PC-3 (cell line): ENCODE results near the gene TMPRSS3.

Experiments
- CTCF ChIP-seq: fragments of 300-600 bp; sonication (generic); conservative IDR thresholded peaks from 2 replicates; pipeline ENCODE4 v1.5.1; 2017; ENCODE audit warnings: antibody characterized with exemption, low read depth, mild to moderate bottlenecking, low read length
- EZH2 ChIP-seq: fragments of 300-600 bp; sonication (generic); IDR thresholded peaks from one replicate; pipeline ENCODE4 v1.6.1; 2017; ENCODE audit warnings: antibody characterized with exemption, mild to moderate bottlenecking, low read length; ENCODE audit not compliant: unreplicated experiment
- EZH2phosphoT487 ChIP-seq: fragments of 300-600 bp; sonication (generic); IDR thresholded peaks from 2 replicates; pipeline ENCODE4 v1.6.1; 2018; ENCODE audit warnings: mild to moderate bottlenecking, antibody characterized with exemption, low read length, borderline replicate concordance

- TF ChIP-seq CTCF (no peak), EZH2 (no peak), EZH2phosphoT487 (no peak)
Measured at GRCh38 chr21:42405064-42406013, 9.5 kb upstream of the TMPRSS3 start.
